Endodermal cell (in vitro differentiated cells): ENCODE results near the gene ZDHHC6. TPM values are rescaled to one million over a fixed set of nuclear protein-coding genes. Genes with fewer than 3 reads are reported as not detected.

Experiments
- DNase-seq: peaks from one replicate; pipeline ENCODE4 v3.0.0-alpha.2; 2017
- H3K27ac ChIP-seq: 2 replicates; pipeline ENCODE4 v1.5.1; 2013; ENCODE audit warnings: mild to moderate bottlenecking, low read depth, low read length, moderate library complexity
- H3K27me3 ChIP-seq: 2 replicates; pipeline ENCODE4 v1.6.1; 2013; ENCODE audit warnings: mild to moderate bottlenecking, low read length, moderate library complexity; ENCODE audit not compliant: insufficient read depth, control insufficient read depth, poor library complexity, severe bottlenecking
- H3K36me3 ChIP-seq: 2 replicates; pipeline ENCODE4 v1.7.0; 2013; ENCODE audit warnings: mild to moderate bottlenecking, low read length, moderate library complexity; ENCODE audit not compliant: control insufficient read depth, insufficient read depth
- H3K4me1 ChIP-seq: one replicate; pipeline ENCODE4 v1.7.0; 2013; ENCODE audit warnings: low read length; ENCODE audit not compliant: control insufficient read depth, insufficient read depth
- H3K4me3 ChIP-seq: 2 replicates; pipeline ENCODE4 v1.5.1; 2013; ENCODE audit warnings: mild to moderate bottlenecking, low read length, moderate library complexity
- H3K9ac ChIP-seq: 2 replicates; pipeline ENCODE4 v1.6.1; 2013; ENCODE audit warnings: mild to moderate bottlenecking, low read length, moderate library complexity; ENCODE audit not compliant: poor library complexity, severe bottlenecking; ENCODE audit errors: extremely low read depth
- H3K9me3 ChIP-seq: 2 replicates; pipeline ENCODE4 v1.6.1; 2013; ENCODE audit warnings: mild to moderate bottlenecking, low read length, moderate library complexity; ENCODE audit not compliant: control insufficient read depth
- H3K27ac Mint-ChIP-seq: 2 replicates; pipeline ENCODE4 v1.8.0; 2020; ENCODE audit warnings: mixed read lengths
- H3K27me3 Mint-ChIP-seq: 2 replicates; pipeline ENCODE4 v1.8.0; 2021; ENCODE audit warnings: mild to moderate bottlenecking, mixed read lengths; ENCODE audit not compliant: insufficient read depth
- H3K36me3 Mint-ChIP-seq: 2 replicates; pipeline ENCODE4 v1.8.0; 2020; ENCODE audit warnings: low read depth, mixed read lengths
- H3K4me1 Mint-ChIP-seq: 2 replicates; pipeline ENCODE4 v1.8.0; 2020; ENCODE audit warnings: mixed read lengths
- H3K4me3 Mint-ChIP-seq: 2 replicates; pipeline ENCODE4 v1.8.0; 2020; ENCODE audit warnings: mild to moderate bottlenecking, moderate library complexity, mixed read lengths
- H3K9me3 Mint-ChIP-seq: 2 replicates; pipeline ENCODE4 v1.8.0; 2020; ENCODE audit warnings: mild to moderate bottlenecking, mixed read lengths
- WGBS, 2 experiments: methylation state at CpG; one replicate each; pipeline versions ENCODE4 v1.1.5 to v1.1.7; 2013; ENCODE audit warnings: missing lambda C conversion rate in 2 of 2, mixed read lengths in 1 of 2; ENCODE audit not compliant: insufficient coverage in 1 of 2, insufficient read length in 1 of 2; 5-methylcytosine and 5-hydroxymethylcytosine counted together
- total RNA-seq, 2 donors: library from RNA; stranded (reverse); fragmentation: NEBNext Ultra II Directional in 1 of 2; extraction: Animal tissue kit (Norgen Biotek cat#: 25700) in 1 of 2; gene quantifications; 2 replicates in 1 of 2; 3 replicates in 1 of 2; pipeline ENCODE4 v1.2.1, GENCODE V29; 2021
- TF ChIP-seq, protein P1 (sequence below): fragments of 200-600 bp; sonication (generic); conservative IDR thresholded peaks from 2 replicates; pipeline ENCODE4 v1.5.0; 2021; ENCODE audit warnings: antibody characterized with exemption, mild to moderate bottlenecking

Gene ZDHHC6
- total RNA-seq, 2 donors from 2014 or later: 30.4 to 35.7 TPM

- Mint-ChIP-seq H3K4me1 (peaks cover 10% of the 10 kb centered on the region), H3K27me3 (no peaks in the 10 kb centered on the region), H3K4me3 (no peak overlapping the region), H3K9me3 (no peaks in the 10 kb centered on the region), H3K27ac (no peak overlapping the region), H3K36me3 (no peaks in the 10 kb centered on the region)
- Histone ChIP-seq H3K36me3 (no peaks in the 10 kb centered on the region), H3K9ac (no peak overlapping the region), H3K27me3 (no peaks in the 10 kb centered on the region), H3K4me3 (no peak overlapping the region), H3K27ac (no peak overlapping the region), H3K9me3 (no peaks in the 10 kb centered on the region), H3K4me1 (peaks cover 6% of the 10 kb centered on the region)
- TF ChIP-seq, protein P1, sequence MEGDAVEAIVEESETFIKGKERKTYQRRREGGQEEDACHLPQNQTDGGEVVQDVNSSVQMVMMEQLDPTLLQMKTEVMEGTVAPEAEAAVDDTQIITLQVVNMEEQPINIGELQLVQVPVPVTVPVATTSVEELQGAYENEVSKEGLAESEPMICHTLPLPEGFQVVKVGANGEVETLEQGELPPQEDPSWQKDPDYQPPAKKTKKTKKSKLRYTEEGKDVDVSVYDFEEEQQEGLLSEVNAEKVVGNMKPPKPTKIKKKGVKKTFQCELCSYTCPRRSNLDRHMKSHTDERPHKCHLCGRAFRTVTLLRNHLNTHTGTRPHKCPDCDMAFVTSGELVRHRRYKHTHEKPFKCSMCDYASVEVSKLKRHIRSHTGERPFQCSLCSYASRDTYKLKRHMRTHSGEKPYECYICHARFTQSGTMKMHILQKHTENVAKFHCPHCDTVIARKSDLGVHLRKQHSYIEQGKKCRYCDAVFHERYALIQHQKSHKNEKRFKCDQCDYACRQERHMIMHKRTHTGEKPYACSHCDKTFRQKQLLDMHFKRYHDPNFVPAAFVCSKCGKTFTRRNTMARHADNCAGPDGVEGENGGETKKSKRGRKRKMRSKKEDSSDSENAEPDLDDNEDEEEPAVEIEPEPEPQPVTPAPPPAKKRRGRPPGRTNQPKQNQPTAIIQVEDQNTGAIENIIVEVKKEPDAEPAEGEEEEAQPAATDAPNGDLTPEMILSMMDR: no peak
- no peak for DNase-seq
These were observed 44.4 kb upstream of the ZDHHC6 start for GRCh38 chr10:112491144-112491543.

- Mint-ChIP-seq H3K4me3 (no peak overlapping the region), H3K9me3 (no peaks in the 10 kb centered on the region), H3K27ac (no peak overlapping the region), H3K4me1 (peaks cover 10% of the 10 kb centered on the region), H3K27me3 (no peaks in the 10 kb centered on the region), H3K36me3 (no peaks in the 10 kb centered on the region)
- Histone ChIP-seq H3K4me1 (peaks cover 6% of the 10 kb centered on the region), H3K27me3 (no peaks in the 10 kb centered on the region), H3K36me3 (no peaks in the 10 kb centered on the region), H3K27ac (no peak overlapping the region), H3K9ac (no peak overlapping the region), H3K9me3 (no peaks in the 10 kb centered on the region), H3K4me3 (no peak overlapping the region)
- 62 to 80% methylated on average over 1 to 2 of the region's 2 CpGs for WGBS, 2 experiments
- TF ChIP-seq, protein P1: no peak
- DNase-seq: peak; percentile 49
These were observed 43.8 kb upstream of the ZDHHC6 start for GRCh38 chr10:112490545-112490944.

GRCh38 chr10:112487964-112488363, 41.2 kb upstream of the ZDHHC6 start:
- H3K27ac Mint-ChIP-seq: no peak overlapping the region
- no peak overlapping the region for H3K4me3 Mint-ChIP-seq
- H3K36me3 Mint-ChIP-seq: peaks cover 3% of the 10 kb centered on the region
- H3K4me1 ChIP-seq: peaks cover 6% of the 10 kb centered on the region
- H3K27me3 ChIP-seq: no peaks in the 10 kb centered on the region
- peaks cover 10% of the 10 kb centered on the region for H3K4me1 Mint-ChIP-seq
- no peaks in the 10 kb centered on the region for H3K9me3 ChIP-seq
- DNase-seq: no peak
- H3K4me3 ChIP-seq: no peak overlapping the region
- no peaks in the 10 kb centered on the region for H3K9me3 Mint-ChIP-seq
- TF ChIP-seq, protein P1: no peak
- H3K27ac ChIP-seq: no peak overlapping the region
- no peak overlapping the region for H3K9ac ChIP-seq
- H3K36me3 ChIP-seq: no peaks in the 10 kb centered on the region
- H3K27me3 Mint-ChIP-seq: no peaks in the 10 kb centered on the region
